Activated CD4-positive, alpha-beta T cell treated with anti-CD3 and anti-CD28 coated beads, Interleukin-2, amount 50 U/mL, for 1 hour (primary cell): ENCODE data around the gene TNS1.
"Not testable (repeated sequence)": the region's sequence is repeated elsewhere in the genome, so short reads cannot be mapped to it uniquely, and the experiment has no call there.

Experiments
- DNase-seq: peaks from one replicate; pipeline ENCODE4 v3.0.0-alpha.2; 2020

The TNS1 gene

DNA sequence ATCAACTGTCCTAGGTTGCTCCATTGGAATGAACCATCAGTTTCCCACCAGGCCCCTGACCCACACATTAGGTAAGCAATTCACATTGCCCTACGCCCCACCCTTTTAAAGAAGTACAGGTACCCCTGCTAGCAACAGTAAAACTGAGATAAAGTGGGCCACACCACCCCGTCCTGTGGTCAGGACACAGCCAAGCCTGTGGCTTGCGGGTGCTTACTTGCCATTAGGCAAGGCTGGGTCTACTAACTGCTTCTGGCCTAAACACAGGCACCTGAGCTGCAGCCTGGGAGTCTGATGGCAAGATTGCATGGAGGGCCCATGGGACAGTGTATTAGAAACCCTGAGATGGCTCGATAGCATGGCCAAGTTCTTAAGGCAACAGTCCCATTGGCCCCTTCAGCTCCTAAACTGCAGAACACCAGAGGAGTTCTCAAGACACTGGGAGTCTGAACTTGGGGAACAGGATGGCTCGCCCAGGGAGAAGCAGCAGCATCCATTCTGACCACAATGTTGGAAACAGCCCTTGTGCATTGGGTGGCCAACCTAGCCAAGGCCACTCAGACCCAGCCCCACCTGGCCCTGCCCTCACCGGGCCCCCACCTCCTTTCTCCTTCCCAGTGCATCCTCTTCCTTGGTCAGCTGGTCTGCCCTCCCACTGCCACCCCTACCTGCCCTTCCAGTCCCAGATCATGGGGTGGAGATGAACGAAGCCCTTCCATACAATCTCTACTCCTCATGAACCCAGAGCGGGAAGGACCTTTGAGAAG, 177.1 kb downstream of the TNS1 start:
- DNase-seq, result no peak

DNA sequence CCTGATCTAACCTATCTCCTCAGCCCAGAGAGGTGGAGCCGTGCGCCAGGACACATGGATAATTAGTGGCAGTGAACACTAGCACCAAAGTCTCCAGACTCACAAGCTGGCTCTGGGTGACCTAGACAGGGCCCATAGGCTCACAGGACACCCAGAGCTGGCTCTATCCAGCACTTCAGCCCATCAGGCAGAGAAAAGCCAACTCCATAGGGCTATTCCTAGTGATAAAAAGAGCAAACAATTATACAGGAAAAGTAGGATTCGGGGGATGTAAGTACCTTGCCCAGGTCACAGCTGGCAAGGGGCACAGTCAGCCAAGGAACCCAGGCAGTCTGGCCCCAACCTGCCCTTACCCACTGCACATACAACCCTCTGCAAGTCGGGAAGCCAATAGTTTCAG, 178.6 kb downstream of the TNS1 start:
- no peak for DNase-seq

DNA sequence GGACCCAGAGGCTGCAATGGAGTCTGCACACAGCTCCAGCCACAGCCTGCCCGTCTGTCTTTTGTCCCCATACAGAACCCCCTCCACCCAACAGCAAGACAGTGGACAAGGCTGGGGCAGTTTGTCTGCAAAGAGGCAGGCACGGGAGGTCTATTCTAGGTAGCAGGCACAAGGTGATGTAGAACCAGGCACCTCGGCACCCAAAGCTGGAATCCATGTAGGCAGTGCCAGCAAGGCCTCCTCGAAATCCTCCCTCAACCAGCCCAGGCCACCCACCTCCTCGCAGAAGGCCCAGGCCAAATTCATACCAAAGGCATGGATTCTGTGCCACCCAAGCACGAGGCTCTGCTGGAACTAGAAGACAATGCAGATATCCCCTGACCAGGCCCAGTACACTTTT, 179.2 kb downstream of the TNS1 start:
- DNase-seq, result no peak

DNA sequence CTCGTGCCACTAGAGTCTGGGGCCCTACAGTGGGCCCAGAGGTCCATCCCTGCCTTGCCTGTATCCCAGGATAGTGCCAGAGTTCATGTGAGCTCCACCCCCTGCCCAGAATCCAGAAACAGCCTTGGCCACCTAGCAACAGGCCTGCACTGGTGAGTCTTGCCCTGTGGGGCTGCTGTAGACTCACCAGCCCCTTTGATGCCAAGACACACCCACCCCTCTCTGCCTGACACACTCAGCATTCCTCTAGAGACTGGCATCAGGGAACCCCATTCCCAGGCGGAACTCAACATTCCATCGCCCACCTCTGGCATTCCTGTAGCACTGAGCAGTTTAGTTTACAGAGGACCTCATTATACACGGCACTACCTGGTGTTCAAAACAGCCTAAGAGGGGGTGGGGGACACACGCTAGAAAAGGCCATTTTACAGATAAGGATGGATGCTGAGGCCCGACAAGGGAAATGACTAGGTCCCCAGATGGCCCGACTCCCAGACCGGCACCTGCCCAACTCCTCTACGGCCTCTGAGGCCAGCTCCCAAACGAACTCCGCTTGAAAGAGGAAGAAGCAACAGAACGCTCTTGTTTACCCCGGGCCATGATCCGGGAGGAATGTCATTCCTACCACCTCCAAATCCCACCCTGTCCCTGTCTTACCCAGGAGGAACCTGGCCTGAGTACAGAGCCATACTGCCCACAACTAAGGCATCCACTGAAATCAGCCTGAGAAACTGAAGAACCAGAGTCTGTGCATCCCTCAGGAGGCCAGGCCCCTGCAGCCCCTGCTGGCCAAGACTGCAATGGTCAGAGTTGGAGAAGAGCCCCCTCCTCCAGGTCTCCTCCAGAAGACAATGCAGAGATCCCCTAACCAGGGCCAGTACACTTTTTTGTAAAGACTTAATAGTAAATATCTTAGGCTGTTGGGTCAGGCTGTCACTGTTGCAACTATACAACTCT, 180.2 kb downstream of the TNS1 start:
- DNase-seq, result no peak

DNA sequence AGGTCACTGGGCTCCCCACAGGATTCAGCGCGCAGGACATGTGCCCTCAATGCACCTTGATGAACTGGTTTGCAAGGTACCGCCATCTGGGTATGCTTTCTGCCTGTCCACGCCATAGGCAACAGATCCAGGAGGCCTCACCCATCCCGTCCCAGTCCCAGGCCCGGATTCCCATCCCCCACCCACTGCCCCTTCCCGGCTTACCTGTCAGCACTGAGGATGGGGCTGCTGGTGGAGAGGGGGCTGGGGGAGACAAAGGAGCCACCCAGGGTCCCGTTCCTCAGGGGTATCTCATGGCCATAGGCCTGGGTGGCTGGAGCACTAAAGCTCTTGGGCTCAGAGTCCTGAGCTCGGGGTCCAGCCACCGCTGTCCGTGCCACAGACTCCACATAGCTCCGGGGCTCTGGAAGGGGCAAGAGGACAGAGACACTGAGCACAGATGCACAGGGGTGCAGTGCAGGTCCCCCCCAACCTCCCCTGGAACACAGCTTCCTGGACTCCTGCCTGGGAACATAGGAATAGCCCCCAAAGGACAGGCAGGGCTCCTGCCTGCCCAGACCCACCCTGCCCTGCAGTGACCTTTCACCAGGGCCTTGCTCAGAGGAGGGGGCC, 181.2 kb downstream of the TNS1 start:
- no peak for DNase-seq

DNA sequence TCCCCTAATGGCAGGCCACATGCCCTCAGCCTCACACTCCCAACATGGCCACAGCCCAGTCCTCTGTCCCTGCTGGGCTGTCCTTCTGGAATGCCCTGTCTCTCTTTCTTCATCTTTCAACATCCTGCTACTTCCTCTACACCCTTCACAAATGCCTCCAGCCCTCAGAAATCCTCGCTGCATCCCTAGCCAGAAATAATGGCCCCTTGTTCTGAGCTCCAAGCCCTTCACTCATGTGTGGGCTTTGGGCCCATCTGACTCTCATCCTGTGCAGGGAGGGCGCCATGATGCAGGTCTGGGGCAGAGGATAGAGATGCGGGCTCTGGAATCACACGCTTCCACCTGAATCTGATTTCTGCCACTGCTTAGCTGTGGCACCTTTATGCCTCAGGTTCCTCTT, 181.9 kb downstream of the TNS1 start:
- no peak for DNase-seq

DNA sequence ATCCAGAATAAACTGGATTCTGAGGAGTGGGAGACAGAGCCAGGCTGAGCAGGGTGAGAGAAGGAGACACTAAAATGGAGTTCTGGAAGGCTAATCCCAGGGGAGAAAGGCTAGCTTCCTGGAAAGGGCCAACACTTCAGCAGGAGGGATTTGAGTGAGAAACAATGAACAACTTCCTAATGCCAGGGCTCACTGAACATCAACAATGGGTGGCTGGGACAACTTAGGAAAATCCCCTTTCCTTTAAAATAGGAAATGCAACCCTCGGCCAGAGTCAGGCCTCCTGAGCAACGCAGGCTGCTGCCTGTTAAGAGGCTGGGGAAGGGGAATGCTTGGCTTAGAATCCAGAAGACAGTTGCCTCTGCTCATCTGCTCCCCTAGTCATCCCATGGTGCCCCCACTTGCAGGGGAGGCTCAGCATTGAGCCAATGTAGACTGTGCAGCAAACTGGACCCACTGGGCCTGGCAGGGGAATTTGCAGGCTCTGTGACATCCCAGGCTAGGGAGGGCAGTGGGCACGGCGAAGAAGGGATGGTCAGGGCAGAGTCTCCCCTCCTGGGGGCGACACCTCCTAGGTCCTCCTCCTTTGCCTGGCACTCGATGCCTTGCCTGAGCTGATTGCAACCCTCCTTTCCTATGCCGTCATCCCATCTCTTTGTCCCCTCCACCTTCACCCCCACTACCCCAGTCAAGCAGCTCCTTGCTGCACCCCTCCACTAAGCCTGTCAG, 182.5 kb downstream of the TNS1 start:
- DNase-seq, result no peak

DNA sequence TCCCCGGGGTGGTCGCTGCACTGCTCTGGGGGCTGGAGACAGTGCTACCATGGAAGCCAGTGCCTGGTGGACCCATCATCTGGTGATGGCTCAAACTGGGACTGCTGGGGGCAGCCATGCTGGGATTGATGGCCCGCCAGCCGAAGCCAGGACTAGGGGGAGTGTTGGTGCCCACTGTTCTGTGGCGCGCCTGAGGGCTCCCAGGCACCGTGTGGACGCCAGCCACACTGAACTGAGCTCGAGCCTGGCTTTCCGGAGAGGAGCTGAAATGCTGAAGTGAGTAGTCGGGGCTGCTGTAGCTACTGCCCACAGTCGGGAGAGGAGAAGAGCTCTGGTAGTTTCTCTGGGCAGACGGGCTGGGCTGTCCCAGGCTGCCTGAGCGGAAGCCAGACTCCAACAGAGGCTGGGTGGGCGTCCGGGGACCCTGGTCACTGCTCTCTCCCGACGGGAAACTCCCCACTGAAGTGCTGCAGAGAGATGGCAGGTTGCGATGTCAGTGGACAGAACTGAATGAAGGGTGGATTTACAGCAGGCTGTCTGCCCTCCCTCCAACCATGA, 184.4 kb downstream of the TNS1 start:
- DNase-seq, result no peak

DNA sequence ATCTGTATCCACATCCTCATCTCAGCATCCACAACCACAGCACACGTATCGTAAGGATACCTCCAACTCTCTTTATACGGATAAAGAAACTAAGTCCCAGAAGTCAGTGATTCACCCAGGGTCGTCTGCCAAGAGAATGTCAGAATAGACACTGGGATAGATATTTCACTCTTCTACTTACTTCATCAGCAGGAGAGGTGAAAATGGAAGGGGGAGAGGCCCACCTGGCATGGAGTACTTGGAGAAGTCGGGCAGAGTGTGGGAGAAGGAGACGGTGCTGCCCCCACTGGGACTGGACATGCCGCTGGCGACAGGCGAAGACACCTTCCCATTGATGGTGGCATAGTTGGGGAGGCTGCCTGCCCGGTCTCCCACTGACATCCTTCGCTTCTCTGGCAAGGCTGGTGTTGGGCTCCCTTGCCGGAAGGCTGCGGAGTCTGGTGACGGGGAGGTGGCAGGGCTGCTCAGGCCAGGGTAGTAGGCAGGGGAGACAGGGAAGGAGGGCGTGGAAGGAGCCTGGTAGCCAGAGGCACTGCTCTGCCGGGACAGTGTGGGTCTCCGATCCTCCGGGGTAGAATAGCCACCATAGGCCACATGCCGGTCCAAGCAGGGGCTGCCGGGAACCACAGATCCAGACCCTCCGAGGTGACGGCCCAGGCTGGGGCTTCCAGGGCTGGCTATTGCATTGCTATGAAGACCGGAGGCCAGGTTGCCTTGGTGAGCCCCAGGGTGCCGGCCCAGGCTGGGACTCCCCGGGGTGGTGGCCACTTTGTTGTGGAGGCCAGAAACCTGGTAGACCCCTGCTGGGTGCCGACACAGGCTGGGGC, 185.1 kb downstream of the TNS1 start:
- DNase-seq, result no peak

DNA sequence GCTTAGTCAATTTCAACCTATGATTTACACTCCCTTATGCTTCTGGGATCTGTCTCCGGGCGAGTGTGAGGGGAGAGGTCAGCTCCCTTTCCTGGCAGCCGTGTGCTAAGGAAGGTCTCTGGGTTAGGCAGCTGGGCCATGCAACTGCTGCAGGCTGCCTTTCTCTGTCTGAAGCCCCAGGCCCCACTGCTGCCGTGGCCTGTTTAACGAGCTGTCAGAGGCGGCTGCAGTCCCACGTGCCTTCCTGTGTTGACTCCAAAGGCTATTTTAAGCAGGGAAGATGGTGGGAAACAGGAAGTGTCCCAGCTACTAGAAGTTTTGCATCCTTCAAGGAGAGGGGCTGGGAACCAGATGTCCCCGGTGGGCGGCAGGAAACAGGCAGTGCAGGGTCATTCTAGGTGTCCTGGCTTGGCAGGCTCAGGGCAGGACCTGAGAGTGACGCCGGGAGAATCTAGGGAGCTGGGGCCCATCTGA, 186.4 kb downstream of the TNS1 start:
- no peak for DNase-seq

DNA sequence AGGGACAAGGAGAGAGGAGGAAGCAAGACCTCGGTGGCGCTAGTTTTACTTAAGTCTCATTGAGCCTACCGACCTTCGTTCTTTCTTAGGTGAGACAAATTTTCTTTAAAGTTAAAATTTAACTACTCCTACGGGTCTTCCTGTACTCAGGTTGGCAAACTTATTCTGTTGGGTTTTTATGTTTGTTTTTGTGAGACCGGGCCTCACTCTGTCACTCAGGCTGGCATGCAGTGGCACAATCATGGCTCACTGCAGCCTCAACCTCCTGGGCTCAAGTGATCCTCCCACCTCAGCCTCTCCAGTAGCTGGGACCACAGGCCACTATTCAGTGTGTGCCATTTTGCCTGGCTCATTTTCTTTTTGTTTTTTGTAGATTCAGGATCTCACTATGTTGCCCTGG, 189.0 kb downstream of the TNS1 start:
- DNase-seq, result no peak

DNA sequence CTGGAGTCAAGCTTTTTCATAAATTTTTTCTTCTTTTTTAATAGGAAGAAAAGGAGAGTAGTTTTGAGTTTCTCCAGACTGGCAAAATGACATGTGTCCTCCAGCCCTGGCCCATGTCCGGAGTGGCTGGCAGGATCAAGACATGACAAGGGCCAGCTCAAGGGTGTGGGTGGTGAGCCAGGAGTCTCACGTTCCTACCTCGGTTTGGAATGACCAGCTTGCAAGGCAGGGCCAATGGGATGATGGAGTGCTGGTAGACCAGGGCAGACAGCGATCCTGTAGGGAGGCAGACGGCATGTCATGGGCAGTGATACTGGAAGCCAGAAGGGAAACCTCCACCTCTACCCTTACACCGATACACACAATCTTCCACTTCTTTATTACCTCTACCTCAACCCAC, 190.6 kb downstream of the TNS1 start:
- DNase-seq, result no peak

DNA sequence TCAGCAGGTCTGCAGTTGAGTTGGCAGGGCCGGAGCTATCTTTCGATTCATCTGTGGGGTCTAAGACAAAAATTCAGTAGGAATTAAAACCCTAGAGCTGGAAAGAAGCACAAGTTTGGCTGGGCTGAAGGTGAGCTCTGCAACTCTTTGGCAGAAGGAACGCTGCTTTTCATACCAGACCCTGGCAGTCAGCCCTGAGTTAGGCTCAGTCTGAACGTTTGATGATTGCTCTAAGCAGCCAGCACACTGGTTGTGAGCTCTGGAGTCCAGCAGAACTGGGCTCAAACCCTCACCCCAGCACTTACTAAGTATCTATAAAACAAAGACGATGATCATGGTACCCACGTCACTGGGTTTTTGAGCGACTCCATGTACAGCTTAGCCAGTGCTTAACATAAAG, 192.5 kb downstream of the TNS1 start:
- DNase-seq, result no peak

DNA sequence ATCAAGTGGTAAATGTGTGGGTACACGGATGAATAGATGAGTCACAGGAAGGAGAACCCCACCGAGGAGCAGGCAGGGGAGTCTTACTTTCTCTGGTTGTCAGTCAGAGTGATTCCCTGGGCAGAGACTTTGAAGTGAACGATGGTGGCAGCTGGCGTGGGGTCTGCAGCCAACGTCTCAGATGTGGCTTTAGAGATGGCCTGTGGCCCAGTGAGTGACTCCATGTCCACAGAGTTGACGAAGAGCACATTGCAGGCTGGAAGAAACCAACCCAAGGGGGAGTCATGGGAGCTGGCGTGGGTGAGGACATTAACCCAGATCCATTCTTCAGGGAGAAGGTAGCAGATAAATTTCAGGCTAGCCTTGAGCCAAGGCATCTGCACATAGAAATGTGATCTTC, 193.1 kb downstream of the TNS1 start:
- no peak for DNase-seq

DNA sequence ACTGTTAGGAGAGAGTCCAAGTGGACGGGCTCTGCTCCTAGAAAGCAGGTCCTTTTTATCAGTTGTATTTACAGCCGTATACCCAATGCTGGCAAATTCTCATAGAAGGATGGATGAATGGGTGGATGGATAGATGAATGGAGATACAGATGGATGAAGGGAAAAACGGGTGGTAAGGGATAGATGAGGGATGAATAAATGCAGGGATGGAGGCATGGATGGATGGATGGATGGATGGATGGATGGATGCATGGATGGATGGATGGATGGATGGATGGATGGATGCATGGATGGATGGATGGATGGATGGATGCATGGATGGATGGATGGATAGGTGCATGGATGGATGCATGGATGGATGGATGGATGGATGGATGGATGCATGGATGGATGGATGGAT, 193.8 kb downstream of the TNS1 start:
- not testable (repeated sequence) for DNase-seq

DNA sequence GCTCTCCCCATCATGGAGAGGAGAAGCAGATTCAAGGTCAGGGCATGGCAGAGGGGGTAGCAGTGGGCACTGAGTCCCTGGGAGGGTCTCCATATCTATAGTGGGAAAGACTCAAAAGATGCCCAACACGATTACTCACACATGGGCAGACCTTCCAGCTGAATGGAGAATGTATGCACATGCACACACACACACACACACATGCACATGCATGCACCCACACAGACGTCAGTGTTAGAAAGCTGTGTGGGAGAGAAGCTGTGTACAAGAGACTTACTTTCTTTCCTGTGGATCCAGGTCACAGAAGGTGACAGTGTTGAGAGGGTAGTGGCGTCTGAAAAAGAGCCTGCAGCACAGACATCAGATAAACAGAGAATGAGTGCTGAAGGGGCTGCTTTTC, 194.5 kb downstream of the TNS1 start:
- no peak for DNase-seq

DNA sequence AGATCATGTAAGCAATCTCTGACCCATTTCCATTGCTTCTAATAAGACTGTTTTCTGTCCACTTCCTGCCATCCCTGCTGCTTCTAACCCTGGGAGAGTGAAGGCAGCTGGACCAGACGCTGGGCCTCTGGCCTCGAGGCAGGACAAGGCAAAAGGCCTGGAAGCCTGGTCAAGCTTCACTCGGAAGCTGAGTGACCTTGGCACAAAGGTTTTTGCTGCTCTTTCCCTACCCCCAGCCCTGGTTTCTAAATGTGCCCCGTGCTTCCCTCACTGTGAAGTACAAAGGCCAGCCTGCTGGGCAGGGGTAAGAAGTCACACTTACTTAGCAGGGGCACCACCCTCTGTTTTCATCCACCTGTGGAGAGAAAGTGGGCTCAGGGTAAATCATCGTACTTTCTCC, 195.0 kb downstream of the TNS1 start:
- no peak for DNase-seq

DNA sequence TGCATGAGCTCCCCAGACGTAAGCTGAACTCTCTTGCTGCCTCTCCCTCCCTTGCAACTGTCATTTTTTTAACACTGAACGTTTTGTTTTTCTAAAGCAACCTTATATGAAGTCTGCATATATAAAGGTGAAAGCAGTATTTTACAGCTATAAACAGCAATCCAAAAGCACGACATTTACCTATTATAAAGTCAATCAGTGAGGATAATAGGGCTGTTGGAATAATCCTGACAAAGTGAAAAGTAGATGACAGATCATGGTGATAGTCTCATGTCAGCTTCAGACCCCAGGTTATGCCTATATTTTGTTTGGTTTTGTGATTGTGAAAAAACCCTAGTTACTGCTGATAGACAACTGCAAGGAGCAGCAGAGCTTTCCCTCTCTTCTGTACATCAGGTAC, 195.8 kb downstream of the TNS1 start:
- no peak for DNase-seq

DNA sequence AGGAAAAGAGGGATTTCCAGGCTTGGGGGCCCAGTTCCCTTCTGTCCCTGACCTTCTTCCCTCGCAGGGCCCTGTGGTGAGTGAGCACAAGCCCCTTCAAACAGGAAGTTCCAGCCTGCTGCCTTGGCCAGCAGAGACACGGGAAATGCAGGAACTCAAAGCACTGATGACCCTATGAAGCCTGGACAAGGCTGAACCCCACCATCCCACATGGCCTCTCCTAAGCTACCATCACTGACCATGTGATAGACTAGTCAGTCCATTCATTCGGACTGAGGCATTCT, 196.4 kb downstream of the TNS1 start:
- no peak for DNase-seq

DNA sequence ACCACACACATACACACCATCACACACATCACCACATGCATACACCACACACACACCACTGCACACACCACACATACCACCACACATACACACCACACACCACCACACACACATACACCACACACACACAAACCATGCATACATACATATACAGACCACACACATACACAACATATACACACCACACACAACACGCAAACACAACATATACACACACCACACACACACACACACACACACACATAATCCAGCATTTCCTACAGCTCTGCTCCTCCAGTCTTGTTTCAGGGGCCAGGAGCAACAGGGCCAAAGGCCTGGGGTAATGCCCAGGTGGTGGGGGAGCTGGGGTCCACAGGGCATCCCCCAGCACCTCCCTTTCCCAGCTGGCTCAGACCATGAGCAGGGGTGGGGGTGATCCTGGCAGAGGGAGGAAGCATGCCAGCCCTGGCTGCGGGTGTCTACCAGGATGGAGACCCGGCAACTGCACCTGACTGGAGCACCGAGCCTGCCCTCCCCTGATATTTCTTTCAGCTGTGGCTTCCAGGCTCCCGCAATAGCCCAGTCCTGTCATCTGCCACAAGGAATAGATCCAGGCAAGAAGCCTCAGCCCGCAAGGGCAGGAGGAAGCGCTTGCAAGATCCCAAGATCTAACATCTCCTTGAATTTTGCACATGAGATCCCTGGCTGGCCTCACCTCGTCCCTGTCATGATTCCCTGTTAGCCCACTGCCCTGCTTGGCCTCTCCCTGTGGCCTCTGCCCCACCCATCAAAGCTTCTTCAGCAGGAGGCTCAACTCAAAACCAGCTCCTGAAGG, 196.9 kb downstream of the TNS1 start:
- DNase-seq, result no peak
